GM21390 (cell line): ENCODE results near the gene ELP1.
"Not testable (repeated sequence)": the region's sequence is repeated elsewhere in the genome, so short reads cannot be mapped to it uniquely, and the experiment has no call there.

Source experiments
- ATAC-seq: cut with Tn5 transposase; IDR thresholded peaks from one replicate; pipeline ENCODE4 v1.9.1; 2021; ENCODE audit not compliant: unreplicated experiment

The ELP1 gene

DNA sequence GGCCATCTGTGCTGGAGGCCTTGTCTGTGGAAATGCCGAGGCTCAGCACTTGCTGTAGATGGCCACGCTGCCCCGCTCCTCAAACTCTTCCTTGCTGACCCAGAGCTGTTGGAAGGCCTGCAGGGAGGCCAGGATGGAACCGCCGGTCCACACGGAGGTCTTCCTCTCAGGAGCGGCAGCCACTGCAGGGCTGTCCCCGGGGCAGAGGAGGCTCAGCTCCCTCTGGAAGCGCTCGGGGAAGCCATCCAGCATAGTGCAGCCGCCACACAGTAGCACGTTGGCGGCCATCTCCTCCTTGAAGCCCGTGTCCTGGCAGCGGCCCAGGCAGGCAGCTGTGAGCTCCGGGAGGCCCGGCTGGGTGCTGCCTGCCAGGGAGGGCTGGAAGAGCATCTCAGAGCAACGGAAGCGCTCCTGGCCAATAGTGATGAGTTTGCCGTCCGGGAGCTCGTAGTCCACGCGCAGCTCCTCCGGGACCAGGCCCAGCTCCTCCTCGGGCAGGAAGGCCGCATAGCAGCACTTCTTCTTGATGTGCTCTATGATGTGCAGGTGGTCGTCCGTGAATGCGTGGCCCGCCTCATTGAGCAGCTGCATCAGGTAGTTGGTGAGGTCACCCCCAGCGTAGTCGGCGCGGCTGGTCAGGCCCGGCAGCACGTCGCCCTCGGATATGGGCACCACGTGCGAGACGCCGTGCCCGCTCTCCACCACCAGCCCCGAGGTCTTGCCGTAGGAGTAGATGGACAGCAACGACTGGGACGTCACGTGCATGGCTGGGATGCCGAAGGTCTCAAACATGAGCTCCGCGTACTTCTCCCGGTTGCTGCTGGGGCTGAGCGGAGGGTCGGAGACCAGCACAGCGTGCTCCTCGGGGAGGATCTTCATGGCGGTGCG lies 79.0 kb downstream of the ELP1 start:
- no peak for ATAC-seq

DNA sequence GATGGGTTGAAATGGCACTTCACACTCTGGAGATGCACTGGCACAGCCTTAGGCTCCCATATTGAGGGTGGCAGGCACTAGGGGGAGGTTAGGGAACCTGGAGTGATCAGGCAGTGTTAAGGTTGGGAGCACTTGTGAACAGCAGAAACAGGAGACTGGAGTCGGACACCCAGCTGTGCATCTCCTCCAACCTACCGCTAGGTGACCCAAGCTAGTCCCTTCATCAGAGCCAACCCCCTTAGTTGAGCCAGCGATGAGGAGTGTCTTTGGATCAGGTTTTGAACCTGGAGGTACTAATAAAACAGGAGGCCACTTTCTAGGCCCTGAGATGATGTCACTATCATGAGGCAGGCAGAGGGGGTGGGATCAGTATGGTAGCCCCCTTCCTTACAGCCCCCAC lies 79.8 kb downstream of the ELP1 start:
- no peak for ATAC-seq

DNA sequence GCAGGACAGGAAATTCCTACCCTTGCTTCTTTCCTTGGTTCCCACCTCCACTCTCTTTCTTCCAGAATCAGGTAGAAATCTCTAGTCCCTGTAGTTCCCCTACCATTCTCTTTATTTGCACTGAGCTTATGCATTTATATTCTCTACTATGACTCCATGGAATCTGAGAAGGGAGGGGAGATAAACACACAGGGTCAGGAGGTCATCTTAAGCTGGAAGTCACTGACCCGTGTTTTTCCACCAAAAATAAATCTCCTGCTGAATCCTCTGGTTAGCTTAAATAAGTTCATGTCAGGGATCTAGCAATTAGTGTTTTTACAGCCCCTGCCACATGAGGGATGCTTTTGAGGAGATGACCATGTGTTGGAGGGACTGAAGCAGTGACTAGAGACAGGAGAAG lies 81.8 kb downstream of the ELP1 start:
- ATAC-seq: no peak

DNA sequence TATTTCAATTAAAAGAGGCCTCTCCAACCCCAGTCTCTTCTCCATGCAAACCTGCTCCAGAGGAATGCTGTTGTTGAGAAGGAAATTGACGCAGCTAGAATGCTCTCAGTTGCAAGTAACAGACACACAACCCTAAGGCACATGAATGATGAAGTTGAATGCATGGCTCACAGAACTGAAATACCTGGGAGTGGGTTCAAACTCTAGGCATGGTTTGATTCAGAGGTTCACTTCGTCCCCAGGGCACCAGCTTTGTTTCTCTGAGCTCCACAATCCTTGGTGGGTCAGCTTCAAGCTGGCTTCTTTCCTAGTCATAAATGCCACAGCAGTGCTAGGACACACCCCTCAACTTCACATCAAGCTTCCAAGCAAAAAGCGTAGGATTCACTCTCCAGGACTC lies 82.8 kb downstream of the ELP1 start:
- no peak for ATAC-seq

DNA sequence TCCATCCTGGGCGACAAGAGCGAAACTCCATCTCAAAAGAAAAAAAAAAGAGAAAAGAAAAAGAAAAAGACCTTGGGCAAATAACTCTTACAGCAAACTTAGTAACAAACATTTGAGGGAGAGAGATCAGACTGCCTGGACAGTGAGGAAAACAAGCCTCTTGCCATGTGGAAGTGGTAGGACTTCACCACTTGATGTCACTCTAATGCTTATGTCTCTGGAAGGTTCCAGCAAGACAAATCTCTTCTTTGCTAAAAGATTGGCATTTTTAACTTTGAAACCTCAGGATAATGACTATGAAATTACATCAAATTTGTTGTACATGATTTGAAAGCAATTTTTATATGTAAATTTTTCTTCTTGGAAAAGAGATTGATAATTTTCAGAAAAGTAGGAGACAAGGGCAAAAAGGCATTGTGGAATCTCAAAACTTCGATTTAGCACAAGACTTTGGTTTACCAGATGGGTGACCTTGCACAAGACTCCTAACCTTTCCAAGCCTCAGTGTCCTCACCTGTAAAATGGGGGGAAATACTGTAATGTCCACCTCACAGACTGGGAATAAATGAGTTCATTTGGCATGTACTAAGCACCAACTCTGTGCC lies 83.5 kb downstream of the ELP1 start:
- no peak for ATAC-seq

DNA sequence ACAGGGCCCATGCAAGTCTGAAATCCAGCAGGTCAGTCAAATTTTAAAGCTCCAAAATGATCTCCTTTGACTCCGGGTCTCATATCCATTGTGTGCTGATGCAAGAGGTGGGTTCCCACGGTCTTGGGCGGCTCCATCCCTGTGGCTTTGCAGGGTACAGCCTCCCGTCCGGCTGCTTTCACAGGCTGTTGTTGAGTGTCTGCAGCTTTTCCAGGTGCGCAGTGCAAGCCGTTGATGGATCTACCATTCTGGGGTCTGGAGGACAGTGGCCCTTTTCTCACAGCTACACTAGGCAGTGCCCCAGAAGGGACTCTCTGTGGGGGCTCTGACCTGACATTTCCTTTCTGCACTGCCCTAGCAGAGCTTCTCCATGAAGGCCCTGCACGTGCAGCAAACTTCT lies 85.6 kb downstream of the ELP1 start:
- ATAC-seq: not testable (repeated sequence)

DNA sequence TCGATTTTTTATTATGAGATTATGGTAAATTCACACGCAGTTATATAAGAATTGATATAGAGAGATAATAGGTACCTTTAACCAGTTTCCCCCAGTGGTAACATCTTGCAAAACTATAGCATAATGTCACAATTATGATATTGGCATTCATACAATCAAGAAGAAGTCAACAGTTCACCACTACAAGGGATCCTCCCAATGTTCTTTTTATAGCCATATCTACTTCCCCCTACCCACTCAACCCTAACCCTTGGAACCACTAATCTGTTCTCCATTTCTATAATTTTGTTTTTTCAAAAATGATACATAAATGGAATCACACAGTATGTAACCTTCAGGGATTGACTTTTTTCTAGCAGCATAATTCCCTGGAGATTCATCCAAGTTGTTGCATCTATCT lies 88.0 kb downstream of the ELP1 start:
- no peak for ATAC-seq

DNA sequence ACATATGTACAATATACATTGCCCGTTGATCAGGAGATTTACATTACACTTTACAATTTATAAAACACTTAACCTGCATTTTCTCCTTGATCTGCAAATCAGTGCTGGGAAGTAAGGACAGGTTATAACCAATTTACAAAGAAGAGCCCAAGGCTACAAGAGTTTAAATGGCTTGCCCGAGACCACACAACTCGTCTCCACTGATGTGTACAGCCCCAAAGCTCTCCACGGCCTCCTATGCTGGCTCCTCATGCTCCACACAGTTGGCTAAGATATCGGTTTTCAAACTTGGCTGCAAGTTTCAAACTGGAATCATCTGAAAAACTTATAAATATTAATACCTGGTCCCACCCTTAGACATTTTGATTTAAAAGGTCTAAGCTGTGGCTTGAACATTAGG lies 88.4 kb downstream of the ELP1 start:
- no peak for ATAC-seq

DNA sequence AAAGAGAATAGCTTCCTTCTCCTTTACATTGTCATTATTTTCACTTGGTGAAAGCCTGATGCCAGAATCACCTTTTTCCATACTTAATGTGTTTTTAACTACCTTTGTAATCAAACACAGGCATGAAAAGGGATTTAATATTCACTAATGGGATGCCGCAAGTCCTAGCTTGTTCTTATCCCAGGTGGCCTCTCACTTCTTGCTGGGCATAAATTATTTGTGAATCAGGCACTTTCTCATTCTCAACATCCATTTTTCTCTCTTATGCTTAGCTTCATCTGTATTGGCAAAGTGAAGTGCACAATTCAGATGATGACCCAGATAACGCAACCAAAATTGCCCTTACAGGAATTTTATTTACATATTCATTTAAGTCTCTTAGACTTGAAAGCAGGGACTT lies 89.1 kb downstream of the ELP1 start:
- no peak for ATAC-seq

GRCh38 chr9:108844391-108844790 lies 89.5 kb downstream of the ELP1 start:
- no peak for ATAC-seq

GRCh38 chr9:108842610-108843295 lies 91.2 kb downstream of the ELP1 start:
- no peak for ATAC-seq

DNA sequence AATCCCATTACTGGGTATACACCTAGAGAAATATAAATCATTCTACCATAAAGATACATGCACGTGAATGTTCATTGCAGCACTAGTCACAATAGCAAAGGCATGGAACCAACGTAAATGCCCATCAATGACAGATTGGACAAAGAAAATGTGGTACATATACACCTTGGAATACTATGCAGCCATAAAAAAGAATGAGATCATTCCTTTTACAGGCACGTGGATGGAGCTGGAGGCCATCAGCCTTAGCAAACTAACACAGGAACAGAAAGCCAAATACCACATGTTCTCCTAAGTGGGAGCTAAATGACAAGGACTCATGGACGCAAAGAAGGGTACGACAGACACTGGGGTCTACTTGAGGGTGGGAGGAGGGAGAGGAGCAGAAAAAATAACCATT lies 94.4 kb downstream of the ELP1 start:
- ATAC-seq: not testable (repeated sequence)

GRCh38 chr9:108838017-108838416 lies 95.9 kb downstream of the ELP1 start:
- ATAC-seq: no peak

GRCh38 chr9:108837530-108837929 lies 96.4 kb downstream of the ELP1 start:
- ATAC-seq: no peak

DNA sequence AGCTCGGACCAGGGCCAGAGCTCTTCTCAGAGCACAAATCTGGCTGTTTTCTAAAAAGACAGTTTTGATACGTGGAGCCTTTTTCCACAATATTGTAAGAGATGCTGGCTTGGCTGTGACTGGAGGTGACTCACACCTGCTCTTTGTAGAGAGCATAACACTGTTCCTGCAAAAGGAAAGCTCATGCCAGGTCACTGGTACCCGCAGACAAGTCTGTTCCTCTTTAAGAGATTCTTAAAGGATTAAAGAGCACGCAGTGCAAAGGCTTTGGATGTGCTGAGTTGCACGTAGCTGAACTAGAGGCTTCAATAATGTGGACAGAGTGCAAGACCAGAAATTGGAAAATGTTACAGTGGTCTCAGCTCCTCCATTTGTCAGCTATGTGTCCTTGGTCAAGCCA lies 97.1 kb downstream of the ELP1 start:
- ATAC-seq: no peak

DNA sequence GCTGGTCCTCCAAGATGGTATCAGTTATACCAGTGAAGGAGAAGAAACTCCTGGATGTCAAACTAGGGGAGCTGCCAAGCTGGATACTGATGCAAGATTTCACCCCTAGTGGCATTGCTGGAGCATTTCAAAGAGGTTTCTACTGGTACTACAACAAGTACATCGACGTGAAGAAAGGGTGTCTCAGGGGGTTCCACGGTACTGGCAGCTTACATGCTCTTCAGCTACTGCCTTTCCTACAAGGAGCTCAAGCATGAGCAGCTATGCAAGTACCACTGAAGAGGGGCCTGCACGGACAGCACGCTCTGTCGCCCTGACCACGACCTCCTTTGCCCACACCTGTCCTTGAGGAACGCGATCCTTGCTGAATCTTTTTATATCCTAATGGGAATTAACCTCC lies 97.6 kb downstream of the ELP1 start:
- ATAC-seq: no peak

DNA sequence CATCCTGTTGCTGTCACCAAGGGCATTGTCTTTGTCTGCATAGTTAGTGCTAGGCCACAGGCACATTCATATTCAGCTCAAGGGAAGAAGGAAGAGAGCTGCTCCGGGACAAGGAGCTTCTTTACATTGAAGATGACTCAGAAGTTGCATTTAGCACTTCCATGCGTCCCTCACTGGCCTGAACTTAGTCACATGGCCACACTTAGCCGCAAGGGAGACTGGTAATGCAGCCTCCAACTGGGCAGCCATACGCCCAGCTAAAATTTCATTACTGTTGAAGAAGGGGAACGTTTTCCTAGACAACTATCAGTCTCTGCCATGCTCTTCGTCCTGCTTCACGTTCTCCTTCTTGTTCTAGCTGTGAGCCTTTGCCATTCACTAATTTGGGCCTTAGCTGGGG lies 98.1 kb downstream of the ELP1 start:
- ATAC-seq: no peak

- ATAC-seq: no peak
Measured at GRCh38 chr9:108834959-108835665, 98.8 kb downstream of the ELP1 start.

DNA sequence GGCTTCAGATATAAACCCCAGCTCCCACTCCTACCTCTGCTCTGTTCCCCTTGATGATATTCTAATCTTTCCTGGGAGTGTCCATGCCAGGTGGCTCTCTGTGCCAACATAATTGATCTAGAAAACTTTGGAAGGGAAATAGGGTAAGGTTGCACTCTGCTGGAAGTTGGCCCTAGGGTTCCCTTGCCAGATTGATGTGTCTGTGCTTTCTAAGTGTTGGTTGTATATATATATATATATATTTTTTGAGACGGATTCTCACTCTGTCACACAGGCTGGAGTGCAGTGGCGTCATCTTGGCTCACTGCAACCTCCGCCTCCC lies 101.8 kb downstream of the ELP1 start:
- ATAC-seq: no peak

DNA sequence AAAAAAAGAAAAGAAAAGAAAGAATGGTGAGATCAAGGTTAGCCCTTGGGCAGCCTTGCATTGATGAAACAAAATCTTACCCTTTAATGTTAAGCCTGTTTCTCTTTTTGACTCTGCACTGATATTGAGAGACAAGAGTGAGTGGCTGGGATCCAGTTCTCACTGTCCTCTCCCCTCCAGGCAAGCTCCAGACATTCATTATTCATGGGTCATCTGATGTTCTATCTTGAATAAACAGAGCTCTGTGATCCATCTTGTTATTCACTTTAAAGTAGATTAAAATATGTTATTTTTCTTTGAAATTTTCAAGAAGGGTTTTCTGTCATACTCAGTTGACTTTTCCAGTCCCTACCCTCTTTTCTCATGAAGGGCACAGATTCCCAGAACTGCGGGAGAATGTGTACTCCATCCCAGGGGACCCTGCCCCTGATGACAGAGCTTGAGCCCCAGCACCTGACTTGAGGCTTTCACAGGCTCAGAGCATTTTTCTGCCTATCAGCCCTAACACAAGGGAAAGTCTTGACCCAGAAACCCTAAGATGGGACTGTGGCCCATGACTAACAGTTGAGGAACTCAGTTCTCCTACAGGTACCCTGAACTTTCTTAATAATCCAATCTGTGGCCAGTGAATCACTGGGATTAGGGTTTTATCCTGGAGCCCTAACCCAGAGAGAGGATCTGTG lies 102.3 kb downstream of the ELP1 start:
- ATAC-seq: no peak

- ATAC-seq: no peak
Measured at GRCh38 chr9:108830272-108830671, 103.7 kb downstream of the ELP1 start.
